Spleen (tissue), 11 donors: ENCODE data around the gene OXGR1. TPM values are rescaled to one million over a fixed set of nuclear protein-coding genes. Genes with fewer than 3 reads are reported as not detected.

Source experiments
- DNase-seq: peaks from one replicate; pipeline ENCODE4 v3.0.0-alpha.2; 2020
- H3K27ac ChIP-seq, 8 donors: fragments of 200-600 bp; sonication (generic) in 7 of 8; 1 replicate in 4 of 8; 2 replicates in 4 of 8; pipeline versions ENCODE4 v1.5.0 to v1.8.0; 2016 to 2021; ENCODE audit warnings: inconsistent platforms in 4 of 8, mild to moderate bottlenecking in 4 of 8, moderate library complexity in 1 of 8
- H3K27me3 ChIP-seq, 7 donors: fragments of 200-600 bp; sonication (generic) in 6 of 7; replicated peaks in 1 of 7; 1 replicate in 4 of 7; 2 replicates in 3 of 7; pipeline versions ENCODE4 v1.5.0 to v1.8.0; 2016 to 2021; ENCODE audit warnings: inconsistent platforms in 3 of 7, mild to moderate bottlenecking in 1 of 7
- H3K36me3 ChIP-seq, 6 donors: fragments of 200-600 bp; sonication (generic) in 5 of 6; 1 replicate in 4 of 6; 2 replicates in 2 of 6; pipeline versions ENCODE4 v1.5.0 to v1.8.0; 2016 to 2021; ENCODE audit warnings: inconsistent platforms in 2 of 6
- H3K4me1 ChIP-seq, 6 donors: fragments of 200-600 bp; sonication (generic) in 5 of 6; 1 replicate in 3 of 6; 2 replicates in 3 of 6; pipeline versions ENCODE4 v1.5.0 to v1.8.0; 2016 to 2021; ENCODE audit warnings: inconsistent platforms in 3 of 6
- H3K4me3 ChIP-seq, 8 donors: fragments of 200-600 bp; sonication (generic) in 7 of 8; 1 replicate in 4 of 8; 2 replicates in 4 of 8; pipeline versions ENCODE4 v1.5.0 to v1.8.0; 2016 to 2021; ENCODE audit warnings: inconsistent platforms in 4 of 8, mild to moderate bottlenecking in 4 of 8, moderate library complexity in 2 of 8
- H3K9me3 ChIP-seq, 8 donors: fragments of 200-600 bp; sonication (generic) in 7 of 8; 1 replicate in 4 of 8; 2 replicates in 4 of 8; pipeline versions ENCODE4 v1.5.0 to v1.8.0; 2016 to 2021; ENCODE audit warnings: inconsistent platforms in 4 of 8
- POLR2A ChIP-seq, 3 donors: fragments of 450-650 bp; IDR thresholded peaks; one replicate each; pipeline ENCODE4 v1.5.1; 2017; ENCODE audit warnings: antibody characterized with exemption in 3 of 3, mild to moderate bottlenecking in 1 of 3
- POLR2AphosphoS5 ChIP-seq, 3 donors: sonication (generic); formaldehyde crosslinking; IDR thresholded peaks; one replicate each; pipeline ENCODE4 v1.5.1; 2017; ENCODE audit warnings: antibody characterized with exemption in 3 of 3
- WGBS, 5 donors: extraction: QIAGEN DNeasy Blood & Tissue Kit in 3 of 5; methylation state at CpG; one replicate each; pipeline versions ENCODE4 v1.1.5 to v1.1.7; 2013 to 2018; 5-methylcytosine and 5-hydroxymethylcytosine counted together
- intact Hi-C: fragments of 100-400 bp; cut with DNase I; formaldehyde crosslinking; loops from one replicate; pipeline ENCODE4 v1.15.0; 2023; ENCODE audit warnings: low total_unique reads
- polyA plus RNA-seq, 3 donors: library from polyadenylated mRNA; stranded (reverse); fragments of 200-250 nt; gene quantifications; one replicate each; pipeline ENCODE4 v1.2.1, GENCODE V29; 2013
- total RNA-seq, 7 donors: library from RNA; depleted of rRNA in 3 of 7; stranded (reverse); fragments of >200 nt in 3 of 7; fragmentation: NEBNext Ultra II Directional in 4 of 7; extraction: Animal tissue kit (Norgen Biotek cat#: 25700) in 4 of 7; gene quantifications; one replicate each; pipeline versions ENCODE4 v1.1.0 to v1.2.1, GENCODE V29; 2016 to 2021
- TF ChIP-seq, protein P1 (sequence below), 11 experiments: fragments of 200-600 bp in 7 of 11; fragments of 450-650 bp in 4 of 11; sonication (generic) in 4 of 11; IDR thresholded peaks in 8 of 11; conservative IDR thresholded peaks in 3 of 11; 1 replicate in 7 of 11; 2 replicates in 4 of 11; pipeline versions ENCODE4 v1.4.0 to v1.8.0; 2016 to 2021; ENCODE audit warnings: antibody characterized with exemption in 11 of 11, inconsistent platforms in 4 of 11, mild to moderate bottlenecking in 1 of 11
- donor health status: healthy with polysubstance abuse.
- donor health status: DM: no; HTN: no; CAD: no; lungs with moderate emphysema.
- donor health status: DM: no; HTN: no; CAD: no.
- donor health status: Bipolar disorder and iron deficiency.
- donor health status: healthy.
- donor health status: DM: no; HTN: no; CAD: no.
- donor health status: DM: yes; HTN: yes; CAD: no.

OXGR1 gene
- total and polyA plus RNA-seq, 10 donors, result 0.03 to 0.85 (median 0.32) TPM; not detected in 3

- intact Hi-C loops, result no loop called here
- DNase-seq, result no peak
- no peaks in the 10 kb centered on the region for H3K36me3 ChIP-seq
- no peak overlapping the region for H3K27ac ChIP-seq
- H3K27me3 ChIP-seq, result peaks cover 4 to 32% (median 20%) of the 10 kb centered on the region in 7 donors
- 72 to 79% (median 77%) methylated on average over 2 of the region's 2 CpGs for WGBS, 5 donors
- peaks cover 0 to 23% (median 8%) of the 10 kb centered on the region in 6 donors for H3K4me1 ChIP-seq
- no peaks in the 10 kb centered on the region for H3K9me3 ChIP-seq
- H3K4me3 ChIP-seq, result no peak overlapping the region
- TF ChIP-seq, protein P1, sequence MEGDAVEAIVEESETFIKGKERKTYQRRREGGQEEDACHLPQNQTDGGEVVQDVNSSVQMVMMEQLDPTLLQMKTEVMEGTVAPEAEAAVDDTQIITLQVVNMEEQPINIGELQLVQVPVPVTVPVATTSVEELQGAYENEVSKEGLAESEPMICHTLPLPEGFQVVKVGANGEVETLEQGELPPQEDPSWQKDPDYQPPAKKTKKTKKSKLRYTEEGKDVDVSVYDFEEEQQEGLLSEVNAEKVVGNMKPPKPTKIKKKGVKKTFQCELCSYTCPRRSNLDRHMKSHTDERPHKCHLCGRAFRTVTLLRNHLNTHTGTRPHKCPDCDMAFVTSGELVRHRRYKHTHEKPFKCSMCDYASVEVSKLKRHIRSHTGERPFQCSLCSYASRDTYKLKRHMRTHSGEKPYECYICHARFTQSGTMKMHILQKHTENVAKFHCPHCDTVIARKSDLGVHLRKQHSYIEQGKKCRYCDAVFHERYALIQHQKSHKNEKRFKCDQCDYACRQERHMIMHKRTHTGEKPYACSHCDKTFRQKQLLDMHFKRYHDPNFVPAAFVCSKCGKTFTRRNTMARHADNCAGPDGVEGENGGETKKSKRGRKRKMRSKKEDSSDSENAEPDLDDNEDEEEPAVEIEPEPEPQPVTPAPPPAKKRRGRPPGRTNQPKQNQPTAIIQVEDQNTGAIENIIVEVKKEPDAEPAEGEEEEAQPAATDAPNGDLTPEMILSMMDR (IDR thresholded peaks at IDR 0.05 in 8 of 11, conservative IDR thresholded peaks at IDR 0.05 in 3 of 11), result no peak
- TF ChIP-seq POLR2A (IDR thresholded peaks at IDR 0.05) (no peak), POLR2AphosphoS5 (IDR thresholded peaks at IDR 0.05) (no peak)
These were observed 3.8 kb upstream of the OXGR1 start for GRCh38 chr13:96998051-96998450.

DNA sequence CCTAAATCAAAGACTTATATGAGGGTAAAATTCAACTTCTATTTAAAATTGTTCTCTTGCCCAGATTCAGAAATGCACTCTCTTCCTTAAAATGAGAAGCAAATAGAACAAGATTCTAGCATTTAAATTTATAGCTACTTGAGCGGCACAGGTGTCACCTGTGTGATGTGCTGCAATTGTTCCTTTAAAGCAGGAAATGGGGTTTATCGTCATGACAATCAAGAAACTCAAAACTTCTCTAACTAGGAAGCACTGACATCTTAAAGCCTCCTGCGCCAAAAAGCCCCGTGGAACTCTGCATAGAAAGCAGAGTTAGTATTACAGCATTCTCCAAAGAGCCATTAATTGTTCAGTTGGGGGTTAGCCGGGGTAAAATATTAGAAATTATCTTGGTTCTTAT is 2.6 kb upstream of the OXGR1 start:
- Histone ChIP-seq H3K27ac (no peak overlapping the region), H3K27me3 (peaks cover 4 to 41% (median 22%) of the 10 kb centered on the region in 7 donors), H3K4me3 (no peak overlapping the region), H3K36me3 (no peaks in the 10 kb centered on the region), H3K9me3 (no peaks in the 10 kb centered on the region), H3K4me1 (peaks cover 0 to 23% (median 7%) of the 10 kb centered on the region in 6 donors)
- TF ChIP-seq, protein P1 (IDR thresholded peaks at IDR 0.05 in 8 of 11, conservative IDR thresholded peaks at IDR 0.05 in 3 of 11), result no peak
- TF ChIP-seq POLR2AphosphoS5 (IDR thresholded peaks at IDR 0.05), result no peak
- no peak for TF ChIP-seq POLR2A (IDR thresholded peaks at IDR 0.05)
- WGBS, 5 donors, result 52 to 63% (median 57%) methylated on average over 5 of the region's 5 CpGs
- intact Hi-C loops, result no loop called here
- DNase-seq, result no peak

DNA sequence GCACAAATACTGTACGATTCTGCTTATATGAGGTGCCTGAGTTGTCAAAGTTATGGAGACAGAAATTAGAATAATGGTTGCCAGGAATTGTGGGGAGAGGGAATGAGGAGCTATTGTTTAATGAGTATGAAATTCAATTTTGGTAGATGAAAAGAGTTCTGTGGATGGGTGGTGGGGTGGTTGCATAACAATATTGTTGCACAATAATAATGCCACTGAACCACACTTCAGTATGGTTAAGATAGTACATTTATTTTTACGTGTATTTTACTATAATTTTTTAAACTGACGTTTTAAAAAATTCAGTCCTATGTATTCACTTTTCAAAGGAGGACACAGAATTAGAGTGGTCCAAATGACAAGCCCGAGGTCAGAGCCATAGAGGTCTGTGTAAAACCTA is 1.8 kb upstream of the OXGR1 start:
- Histone ChIP-seq H3K27me3 (peaks cover 4 to 45% (median 22%) of the 10 kb centered on the region in 7 donors), H3K9me3 (no peaks in the 10 kb centered on the region), H3K36me3 (no peaks in the 10 kb centered on the region), H3K4me3 (no peak overlapping the region), H3K4me1 (peaks cover 0 to 19% (median 7%) of the 10 kb centered on the region in 6 donors), H3K27ac (no peak overlapping the region)
- DNase-seq, result no peak
- TF ChIP-seq POLR2AphosphoS5 (IDR thresholded peaks at IDR 0.05) (no peak), POLR2A (IDR thresholded peaks at IDR 0.05) (no peak)
- TF ChIP-seq, protein P1 (IDR thresholded peaks at IDR 0.05 in 8 of 11, conservative IDR thresholded peaks at IDR 0.05 in 3 of 11), result no peak
- intact Hi-C loops, result no loop called here
- WGBS, 5 donors, result 63 to 81% (median 68%) methylated on average over 4 of the region's 4 CpGs

- intact Hi-C loops, result no loop called here
These were observed 575 bp upstream of the OXGR1 start for GRCh38 chr13:96994858-96995243.

More at GRCh38 chr13:96994858-96995243, 575 bp upstream of the OXGR1 start:
- TF ChIP-seq POLR2AphosphoS5 (IDR thresholded peaks at IDR 0.05) (no peak), POLR2A (IDR thresholded peaks at IDR 0.05) (no peak)
- TF ChIP-seq, protein P1 (IDR thresholded peaks at IDR 0.05 in 8 of 11, conservative IDR thresholded peaks at IDR 0.05 in 3 of 11), result no peak
- 68 to 76% (median 71%) methylated on average over 10 of the region's 10 CpGs for WGBS, 5 donors
- DNase-seq, result no peak
- Histone ChIP-seq H3K4me1 (peaks cover 0 to 17% (median 7%) of the 10 kb centered on the region in 6 donors), H3K36me3 (no peaks in the 10 kb centered on the region), H3K27me3 (peaks cover 4 to 45% (median 22%) of the 10 kb centered on the region in 7 donors), H3K9me3 (no peaks in the 10 kb centered on the region), H3K4me3 (peak overlapping the region in 1 of 8 donors; percentile 69), H3K27ac (no peak overlapping the region)
